HG03457 (cell line): ENCODE measurements around the gene AP3S2.
"Not testable (repeated sequence)": the region's sequence is repeated elsewhere in the genome, so short reads cannot be mapped to it uniquely, and the experiment has no call there.

Experiments used
- ATAC-seq: cut with Tn5 transposase; IDR thresholded peaks from one replicate; pipeline ENCODE4 v1.9.1; 2021; ENCODE audit warnings: moderate number of reproducible peaks; ENCODE audit not compliant: unreplicated experiment

Gene AP3S2

DNA sequence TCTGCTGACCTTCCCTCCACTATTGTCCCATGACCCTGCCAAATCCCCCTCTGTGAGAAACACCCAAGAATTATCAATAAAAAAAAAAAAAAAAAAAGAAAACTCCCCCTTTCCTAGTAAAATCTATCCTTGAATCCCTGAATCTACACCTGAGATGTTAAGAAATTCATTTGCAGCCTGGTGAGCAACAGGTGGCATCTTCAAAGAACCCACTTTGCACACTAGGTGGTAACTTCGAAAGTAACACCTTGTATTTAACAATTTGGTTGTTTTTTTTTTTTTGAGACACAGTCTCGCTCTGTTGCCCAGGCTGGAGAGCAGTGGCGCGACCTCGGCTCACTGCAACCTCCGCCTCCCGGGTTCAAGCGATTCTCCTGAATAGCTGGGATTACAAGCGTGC is 24.3 kb downstream of the AP3S2 start:
- not testable (repeated sequence) for ATAC-seq

DNA sequence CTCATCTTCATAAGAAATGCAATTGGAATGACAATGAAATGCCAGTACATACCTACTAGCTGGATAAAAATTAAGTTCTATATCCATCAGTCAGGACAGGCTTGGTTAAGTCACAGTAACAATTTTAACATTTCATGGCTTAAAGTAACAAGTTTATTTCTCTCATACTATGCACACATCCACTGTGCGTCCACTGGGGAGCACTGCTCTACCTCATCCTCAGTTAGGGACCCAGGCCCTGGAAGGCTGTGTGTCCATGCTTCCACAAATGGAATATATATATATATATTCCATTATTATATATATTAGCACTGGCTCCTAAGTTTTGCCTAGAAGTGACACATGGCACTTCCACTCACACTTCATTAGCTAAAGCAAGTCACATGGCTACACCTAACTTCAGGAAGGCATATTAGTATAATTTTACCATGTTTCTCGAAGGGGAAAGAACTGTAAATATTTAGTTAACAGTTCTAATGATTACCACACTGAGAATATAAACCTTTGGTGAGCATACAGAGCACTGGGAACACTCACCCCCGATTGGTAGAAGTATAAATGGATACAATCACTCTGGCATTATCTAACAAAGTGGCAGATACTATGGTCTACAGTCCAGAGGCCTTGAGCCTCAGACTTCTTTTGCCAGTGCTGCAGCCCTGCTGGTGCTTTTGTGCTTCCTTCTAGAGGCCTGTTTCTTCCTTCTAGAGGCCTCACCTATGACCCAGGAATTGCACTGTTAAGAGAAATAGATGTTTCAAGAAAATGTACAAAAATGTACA is 28.6 kb downstream of the AP3S2 start:
- ATAC-seq = no peak

DNA sequence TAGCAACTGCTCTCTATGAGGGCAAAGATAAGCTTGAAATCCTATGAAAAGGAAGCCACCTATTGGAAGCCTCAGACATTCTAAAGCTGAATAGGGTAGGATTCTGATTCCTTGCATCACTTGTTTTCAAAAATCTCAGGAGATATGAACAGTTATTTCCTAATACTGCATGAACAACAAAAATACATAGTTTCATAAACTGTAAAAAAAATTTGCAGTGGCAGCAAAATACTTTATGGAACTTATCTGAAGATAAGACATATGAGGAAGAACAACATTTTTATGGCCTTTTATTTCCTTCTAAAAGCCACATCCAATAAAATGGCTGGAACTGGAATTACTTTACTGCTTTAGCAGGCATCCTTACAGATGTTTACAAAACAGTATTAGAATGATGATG is 29.9 kb downstream of the AP3S2 start:
- ATAC-seq = no peak

DNA sequence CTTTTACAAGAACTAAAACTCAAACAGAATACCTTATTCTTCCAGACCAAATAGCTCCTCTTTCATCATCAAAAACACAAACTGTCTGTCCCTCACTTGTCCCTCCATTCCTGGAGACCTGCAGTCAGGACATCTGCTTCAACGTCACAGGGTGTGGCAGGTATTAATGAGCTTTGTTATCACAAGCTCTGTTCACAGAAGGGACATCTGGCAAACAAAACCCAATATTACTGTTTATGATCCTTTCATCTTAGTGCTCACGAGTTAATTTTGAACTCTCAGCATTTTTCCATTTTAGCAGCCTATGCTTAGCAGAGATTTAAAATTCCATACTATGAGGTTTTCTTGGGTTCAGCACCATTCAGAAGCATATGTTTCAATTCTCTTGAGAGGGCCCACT is 32.9 kb downstream of the AP3S2 start:
- no peak for ATAC-seq

DNA sequence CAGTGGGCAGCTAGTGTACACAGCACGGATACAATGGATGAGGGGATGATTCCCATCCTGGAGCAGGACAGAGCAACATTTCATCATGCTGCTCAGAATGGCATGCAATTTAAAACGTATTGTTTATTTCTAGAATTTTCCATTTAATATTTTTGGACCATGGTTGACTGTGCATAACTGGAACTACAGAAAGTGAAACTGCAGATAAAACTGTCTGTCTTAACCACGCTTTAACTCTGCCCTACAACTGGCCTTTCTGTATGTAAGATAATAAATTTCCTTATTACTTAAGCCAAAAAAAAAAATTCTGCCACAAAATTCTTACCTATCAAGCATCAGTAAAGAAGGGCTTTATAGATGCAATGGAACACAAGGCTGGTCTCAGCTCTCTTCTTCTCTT is 33.4 kb downstream of the AP3S2 start:
- ATAC-seq = no peak

DNA sequence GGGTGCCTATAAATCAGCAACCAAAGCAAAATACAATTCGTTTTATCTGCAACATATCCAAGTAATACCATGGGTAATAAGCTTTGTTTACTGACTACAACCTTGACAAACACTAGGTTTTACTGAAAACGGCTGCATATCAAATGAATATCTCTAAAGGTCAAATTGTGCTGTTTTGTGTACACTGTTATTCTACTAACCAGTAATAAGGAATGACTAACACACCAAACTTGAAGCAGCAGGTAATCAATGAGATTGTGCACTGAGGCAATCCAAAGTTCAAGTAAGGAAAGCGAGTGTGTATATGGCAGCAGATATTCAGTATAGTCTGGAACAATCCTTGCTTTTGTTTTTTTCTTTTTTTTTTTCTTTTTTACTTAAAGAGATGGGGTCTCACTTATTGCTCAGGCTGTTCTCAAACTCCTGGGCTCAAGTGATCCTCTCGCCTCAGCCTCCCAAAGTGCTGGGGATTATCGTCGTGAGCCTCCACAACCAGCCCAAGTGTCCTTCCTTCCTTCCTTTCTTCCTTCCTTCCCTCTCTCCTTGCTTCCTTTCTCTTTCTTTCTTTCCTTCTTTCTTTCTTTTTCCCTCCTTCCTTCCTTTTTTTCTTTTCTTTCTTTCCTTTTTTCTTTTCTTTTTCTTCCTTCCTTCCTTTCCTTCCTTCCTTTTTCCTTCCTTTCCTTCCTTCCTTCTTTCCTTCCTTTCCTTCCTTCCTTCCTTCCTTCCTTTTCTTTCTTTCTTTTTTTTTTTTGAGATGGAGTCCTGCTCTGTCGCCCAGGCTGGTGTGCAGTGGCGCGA is 34.9 kb downstream of the AP3S2 start:
- no peak for ATAC-seq

DNA sequence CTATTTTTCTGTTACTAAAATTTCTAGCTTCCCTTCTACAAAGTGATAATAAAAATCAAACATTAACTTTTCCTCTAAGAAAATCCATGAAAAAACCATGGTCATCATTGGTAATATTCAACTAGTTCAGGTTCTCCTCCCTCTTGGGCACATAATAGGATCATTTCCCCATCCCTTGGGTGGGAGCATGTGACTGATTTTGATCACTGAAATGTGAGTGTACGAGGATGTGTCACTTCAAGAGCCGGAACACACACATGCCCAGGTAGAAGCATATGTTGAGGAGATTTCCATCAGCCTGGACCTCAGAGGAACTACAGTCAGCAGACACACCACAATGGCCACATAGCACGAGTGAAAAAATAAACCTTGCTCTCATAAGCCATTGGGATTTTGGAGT is 36.1 kb downstream of the AP3S2 start:
- ATAC-seq = no peak

DNA sequence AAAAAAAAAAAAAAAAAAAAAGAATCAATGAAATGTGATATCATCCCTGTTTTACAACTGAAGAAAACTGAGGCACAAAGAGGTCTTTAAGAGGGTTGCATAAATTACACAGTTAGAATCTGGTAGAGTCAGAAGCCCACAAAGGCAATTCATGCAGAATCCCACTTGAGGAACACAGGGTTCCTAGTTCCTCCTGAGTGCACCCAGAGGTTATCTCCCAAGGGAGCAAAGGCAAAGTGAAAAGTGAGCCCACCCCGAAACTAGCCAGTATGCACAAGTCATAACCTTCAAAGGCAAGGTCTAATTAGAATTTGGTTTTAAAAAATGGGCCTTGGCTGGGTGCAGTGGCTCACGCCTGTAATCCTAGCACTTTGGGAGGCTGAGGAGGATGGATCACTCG is 37.8 kb downstream of the AP3S2 start:
- ATAC-seq = no peak

DNA sequence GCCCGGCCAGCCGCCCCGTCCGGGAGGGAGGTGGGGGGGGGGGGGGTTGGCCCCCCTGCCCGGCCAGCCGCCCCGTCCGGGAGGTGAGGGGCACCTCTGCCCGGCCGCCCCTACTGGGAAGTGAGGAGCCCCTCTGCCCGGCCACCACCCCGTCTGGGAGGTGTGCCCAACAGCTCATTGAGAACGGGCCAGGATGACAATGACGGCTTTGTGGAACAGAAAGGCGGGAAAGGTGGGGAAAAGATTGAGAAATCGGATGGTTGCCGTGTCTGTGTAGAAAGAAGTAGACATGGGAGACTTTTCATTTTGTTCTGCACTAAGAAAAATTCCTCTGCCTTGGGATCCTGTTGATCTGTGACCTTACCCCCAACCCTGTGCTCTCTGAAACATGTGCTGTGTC is 38.9 kb downstream of the AP3S2 start:
- not testable (repeated sequence) for ATAC-seq

DNA sequence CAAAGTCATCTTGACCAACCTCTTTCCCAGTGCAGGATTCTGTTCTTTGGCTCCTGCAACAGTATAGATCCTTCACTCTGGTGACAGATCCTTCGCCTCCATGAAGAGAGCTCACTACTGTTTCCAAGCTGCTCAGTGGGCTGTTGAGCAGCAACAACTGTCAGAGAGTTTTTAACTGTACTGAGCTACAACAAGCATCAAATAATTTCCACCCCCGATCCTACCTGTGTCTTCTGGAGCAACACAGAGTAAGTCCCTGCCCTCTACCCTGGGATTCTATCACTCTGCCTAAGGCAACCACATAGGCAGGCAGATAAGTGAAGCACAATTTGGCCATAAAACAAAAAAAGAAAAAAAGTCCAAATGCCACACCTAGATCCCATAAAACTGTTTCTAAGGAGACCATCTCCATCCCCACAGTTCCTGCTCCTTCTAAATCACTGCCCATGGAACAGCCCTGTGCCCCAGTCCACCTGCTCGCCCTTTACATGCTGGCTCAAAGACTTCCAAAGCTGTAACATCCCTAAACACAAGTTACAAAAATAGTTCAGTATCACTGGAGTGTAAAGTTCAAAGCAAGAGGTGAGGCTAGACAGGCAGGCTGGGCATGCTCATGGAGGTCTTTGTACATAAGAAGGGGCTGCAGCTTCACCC is 41.3 kb downstream of the AP3S2 start:
- ATAC-seq = no peak

DNA sequence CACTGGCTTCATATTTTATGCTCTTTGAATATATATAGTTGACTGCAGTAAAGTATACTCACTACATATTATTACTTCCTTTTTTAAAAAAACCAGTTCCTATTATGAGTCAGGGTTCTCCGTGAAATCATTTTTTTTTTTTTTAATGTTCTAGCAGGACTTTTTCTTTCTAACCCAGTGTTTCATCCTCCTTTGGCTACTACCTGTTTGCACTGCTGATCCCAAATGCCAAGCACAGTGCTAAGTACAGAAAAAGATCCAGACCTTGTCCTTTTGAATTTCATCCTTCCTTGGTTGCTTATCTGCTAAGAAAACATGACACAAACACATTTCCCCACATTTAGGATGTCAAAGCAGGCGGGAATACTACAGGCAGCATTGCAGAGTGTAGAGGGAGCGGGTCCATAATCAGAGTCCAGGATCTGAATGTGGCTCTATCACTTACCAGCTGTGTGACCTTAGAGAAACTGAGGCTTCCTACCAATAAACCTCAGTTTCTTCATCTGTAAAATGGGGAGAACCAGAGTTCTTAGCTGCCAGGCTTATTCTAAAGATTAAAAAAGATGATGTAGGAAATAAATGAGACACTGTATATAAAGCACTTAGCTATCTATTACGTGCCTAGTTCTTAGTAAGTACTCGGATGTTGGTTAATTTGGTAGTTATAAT is 42.0 kb downstream of the AP3S2 start:
- ATAC-seq = no peak

DNA sequence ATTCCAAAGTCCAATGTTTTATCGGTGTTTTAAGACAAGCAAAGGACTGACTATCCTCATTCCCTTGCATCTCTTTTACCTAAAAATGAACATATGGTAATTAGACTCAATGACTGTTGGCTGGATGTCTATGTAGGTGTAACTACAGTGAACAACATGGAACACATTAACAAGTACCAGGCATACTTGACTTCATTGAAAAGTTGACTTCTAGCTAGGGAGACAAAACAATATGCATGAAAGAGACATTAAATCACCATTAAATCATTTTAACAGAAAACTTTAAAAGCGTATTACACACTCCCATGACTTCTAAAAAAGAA is 44.9 kb downstream of the AP3S2 start:
- no peak for ATAC-seq

DNA sequence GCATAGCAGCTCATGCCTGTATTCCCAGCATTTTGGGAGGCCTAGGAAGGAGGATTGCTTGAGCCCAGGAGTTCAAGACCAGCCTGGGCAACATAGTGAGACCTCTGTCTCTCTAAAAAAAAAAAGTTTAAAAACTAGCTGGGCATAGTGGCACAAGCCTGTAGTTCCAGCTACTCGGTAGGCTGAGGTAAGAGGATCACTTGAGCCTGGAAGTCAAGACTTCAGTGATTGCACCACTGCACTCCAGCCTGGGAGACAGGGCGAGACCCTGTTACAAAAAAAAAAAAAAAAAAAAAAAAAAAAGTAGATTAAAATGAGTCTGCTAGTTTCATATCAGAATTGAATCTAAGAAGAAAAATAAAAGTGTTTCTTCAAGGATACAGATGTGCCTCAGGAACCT is 46.7 kb downstream of the AP3S2 start:
- ATAC-seq = no peak

DNA sequence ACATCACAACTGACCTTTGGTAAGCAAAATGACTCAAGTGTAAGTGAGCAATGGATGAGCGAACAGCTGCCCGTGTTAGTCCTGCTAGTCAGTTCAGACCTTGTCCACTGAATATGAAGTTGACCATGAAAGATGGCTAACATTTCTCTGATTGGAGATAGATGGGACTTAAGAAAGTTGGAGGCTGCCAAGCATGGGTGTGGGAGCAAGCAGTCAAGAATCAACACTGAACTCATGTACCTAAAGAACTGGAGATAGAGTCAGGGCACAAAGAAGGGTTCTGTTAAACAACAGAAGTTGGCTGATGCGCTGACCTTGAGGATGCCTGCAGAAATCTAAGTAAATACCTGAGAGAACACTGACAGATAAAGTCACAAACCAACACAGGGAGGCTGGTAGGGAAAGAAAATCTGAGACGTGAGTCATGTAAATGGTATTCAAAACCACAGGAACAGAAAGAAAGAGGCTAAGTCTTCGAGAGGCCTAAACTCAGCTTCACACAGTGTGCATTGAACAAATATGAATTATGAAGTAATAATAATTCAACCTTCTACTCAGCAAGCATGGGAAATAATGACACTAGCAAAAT is 48.4 kb downstream of the AP3S2 start:
- no peak for ATAC-seq

DNA sequence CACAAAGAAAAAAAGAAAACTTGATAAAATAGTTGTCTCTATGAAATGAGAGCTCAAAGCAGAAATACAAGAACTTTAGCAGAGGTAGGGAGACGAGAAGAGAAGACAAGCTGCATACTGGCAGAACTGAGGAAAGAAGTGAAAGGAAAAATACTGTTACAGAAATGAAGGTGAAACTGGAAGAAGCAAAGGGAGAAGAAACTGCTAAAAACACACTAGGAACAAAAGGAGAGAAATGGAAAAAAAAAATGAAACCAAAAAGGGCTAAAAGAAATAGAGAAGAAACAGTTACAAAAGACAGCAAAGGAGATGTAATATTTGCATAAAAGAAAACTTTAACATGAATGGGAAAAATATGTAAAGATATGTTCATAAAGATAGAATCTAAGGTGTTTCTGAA is 51.8 kb downstream of the AP3S2 start:
- no peak for ATAC-seq

DNA sequence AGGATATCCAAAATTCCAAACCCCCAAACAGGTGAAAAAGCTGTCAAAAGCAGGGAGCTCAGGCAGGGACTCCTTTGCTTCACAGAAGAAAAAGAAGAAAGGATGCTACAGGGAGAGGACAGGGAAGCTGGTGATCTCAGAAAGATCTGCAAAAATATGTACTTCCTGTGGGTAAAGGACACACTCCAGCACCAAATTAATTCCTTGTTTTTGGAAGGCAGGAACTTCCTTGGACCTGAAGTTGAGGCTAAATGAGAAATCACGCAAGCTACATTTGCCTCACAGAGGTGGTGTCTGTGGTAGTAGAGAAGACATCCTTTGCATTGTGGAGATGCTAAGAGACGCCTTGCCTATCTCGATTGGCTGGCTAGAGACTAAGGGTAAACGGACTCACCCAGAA is 52.5 kb downstream of the AP3S2 start:
- ATAC-seq = no peak

DNA sequence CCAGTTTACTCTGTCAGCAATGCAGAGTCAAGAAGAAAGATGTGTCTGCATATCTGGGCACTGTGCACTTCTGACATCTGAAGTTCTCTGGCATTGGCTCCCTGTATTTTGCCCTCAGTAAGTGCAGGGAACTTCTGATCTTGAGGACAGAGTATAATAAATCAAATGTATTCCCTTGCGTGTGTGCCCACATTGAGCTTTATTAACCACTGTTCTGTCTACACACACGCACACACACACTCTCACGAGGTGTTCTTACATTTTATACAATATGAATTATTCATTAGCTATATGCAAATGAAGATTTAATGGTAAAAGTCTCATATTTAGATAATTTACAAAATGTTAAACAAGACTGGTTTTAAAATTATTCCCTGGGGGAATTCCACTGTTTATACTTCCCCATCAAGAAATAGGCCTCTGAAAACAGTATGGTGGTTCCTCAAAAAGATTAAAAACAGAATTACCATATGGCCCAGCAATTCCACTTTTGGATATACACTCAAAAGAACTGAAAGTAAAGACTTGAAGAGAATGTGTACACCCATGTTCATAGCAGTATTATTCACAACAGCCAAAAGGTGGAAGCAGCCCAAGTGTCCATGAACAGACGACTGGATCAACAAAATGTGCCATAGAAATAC is 54.5 kb downstream of the AP3S2 start:
- no peak for ATAC-seq

DNA sequence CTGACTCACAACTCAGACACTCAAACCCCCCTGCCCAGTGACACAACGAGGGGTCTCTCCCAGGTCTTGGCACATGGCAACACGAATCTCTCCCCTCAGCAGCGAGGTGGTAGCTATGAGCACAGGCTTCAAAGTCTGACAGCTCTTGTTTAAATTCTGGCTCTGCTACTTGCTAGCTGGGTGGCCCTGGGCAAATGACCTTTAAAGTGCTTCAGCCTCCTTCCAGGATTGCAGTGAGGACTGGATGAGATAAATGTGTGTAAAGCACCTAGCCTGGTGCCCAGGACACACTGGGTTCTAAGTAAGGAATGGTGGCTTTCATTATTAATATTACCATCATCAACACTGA is 56.0 kb downstream of the AP3S2 start:
- ATAC-seq = no peak

DNA sequence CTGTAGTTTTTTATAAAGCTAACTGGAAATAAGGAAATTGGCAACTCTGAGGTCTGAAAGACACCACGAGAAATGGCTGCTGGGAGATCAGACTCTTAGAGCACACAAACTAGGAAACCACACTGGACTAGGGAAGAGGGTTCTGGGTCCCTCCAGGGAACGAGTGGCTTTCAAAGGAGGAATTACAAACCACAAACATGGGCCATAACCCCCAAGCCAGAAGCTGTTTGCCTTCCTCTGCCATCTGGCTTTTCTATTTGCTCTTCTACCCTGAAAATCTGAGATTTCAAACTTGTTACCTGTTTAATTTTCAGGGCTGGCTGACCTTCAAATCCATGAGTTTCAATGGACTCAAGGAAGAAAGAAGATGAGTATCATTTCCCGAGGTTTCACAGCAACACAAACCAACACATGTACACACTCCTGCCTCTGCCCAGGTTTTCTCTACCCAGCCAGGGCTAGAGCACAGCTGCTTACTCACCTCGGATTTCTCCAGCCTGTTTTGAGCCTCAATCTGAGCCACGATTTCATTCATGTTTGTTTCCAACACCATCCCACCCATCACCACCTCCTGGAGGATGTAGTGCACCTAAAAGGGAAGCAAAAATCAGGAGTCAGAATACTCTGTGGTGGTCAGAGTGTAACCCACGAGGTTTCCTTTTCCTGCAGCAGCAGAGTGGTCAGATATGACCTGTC is 56.5 kb downstream of the AP3S2 start:
- no peak for ATAC-seq
